ENCODE results near the gene LY6G6F. TPM values are rescaled to one million over a fixed set of nuclear protein-coding genes. Genes with fewer than 3 reads are reported as not detected.

The LY6G6F gene, protein sequence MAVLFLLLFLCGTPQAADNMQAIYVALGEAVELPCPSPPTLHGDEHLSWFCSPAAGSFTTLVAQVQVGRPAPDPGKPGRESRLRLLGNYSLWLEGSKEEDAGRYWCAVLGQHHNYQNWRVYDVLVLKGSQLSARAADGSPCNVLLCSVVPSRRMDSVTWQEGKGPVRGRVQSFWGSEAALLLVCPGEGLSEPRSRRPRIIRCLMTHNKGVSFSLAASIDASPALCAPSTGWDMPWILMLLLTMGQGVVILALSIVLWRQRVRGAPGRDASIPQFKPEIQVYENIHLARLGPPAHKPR
- not detected in 2 replicates for total RNA-seq

DNA sequence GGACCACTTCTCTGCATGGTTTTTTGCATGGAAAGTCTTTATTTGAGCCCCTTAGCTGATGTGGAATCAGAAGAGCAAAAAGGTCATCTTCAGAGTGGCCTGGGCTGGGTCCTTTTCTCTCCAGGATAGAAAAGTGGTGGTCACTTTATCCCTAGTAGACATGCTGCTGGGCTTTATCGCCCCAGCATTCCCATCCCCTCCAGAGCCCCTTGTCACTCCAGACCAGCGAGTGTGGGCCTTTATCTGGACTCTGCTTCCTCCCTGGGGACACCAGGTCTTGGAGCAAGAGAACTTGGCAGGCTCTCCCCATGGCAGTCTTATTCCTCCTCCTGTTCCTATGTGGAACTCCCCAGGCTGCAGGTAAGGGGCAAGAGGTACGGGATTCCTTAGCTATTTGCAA lies at the start of gene LY6G6F:
TSS of gene LY6G6F (plus strand) at position 268 of the 400 bp plus-strand sequence. CDS start at position 309, 41 bp downstream.
- DNase-seq (ENCODE audit: low read depth, low spot score), result no peak

DNA sequence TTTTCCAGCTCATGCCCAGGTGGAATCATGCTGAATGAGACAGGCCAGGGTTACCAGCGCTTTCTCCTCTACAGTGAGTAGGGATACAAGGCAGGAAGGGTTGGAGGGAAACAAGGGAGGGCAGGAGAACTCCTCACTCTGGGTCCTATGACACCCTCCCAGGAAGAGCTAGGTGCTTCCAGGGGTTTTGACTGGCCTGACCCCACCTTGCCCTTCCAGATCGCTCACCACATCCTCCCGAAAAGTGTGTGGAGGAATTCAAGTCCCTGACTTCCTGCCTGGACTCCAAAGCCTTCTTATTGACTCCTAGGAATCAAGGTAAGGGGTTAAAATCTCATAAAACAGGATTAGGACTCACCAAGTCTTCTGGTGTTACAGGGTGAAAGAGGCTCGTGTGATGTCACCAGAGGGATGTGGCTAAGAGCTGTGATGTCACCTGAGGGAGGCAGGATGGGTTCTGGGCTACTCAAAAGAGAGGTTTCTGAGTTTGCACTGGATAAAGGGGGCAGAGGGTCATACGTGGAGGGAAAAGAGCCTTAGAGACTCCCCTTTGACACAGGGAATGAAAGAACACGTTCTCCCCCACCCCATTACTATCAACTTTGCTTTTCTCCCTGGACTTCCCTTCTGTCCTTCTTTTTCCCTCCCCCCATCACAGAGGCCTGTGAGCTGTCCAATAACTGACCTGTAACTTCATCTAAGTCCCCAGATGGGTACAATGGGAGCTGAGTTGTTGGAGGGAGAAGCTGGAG lies 49.1 kb upstream of the LY6G6F start:
- DNase-seq (ENCODE audit: low read depth, low spot score), result no peak

DNA sequence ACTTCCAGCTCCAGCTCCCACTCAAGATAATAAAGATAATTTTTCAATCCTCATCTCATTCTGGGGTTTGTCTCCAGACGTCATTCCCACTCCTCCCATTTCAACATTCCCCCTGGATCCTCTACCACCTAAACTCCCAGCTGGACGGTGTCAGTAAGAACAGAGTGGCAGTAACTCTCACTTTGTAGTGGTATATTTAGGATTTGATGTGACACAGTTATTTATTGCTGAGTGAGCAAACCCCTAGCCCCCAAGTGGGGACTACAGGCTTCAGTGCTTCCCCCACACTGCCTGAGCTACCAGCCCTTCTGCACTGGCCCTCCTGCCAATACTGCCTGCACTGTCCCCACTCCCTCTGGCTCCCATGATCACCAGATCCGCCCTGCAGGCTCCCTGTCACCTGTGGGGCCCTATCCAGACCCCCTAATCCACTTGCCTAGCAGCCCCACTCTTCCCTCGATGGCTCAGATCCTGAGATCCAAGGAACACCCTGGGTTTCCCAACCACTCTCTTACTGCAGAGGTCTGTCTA lies 48.4 kb upstream of the LY6G6F start:
- DNase-seq (ENCODE audit: low read depth, low spot score), result no peak

DNA sequence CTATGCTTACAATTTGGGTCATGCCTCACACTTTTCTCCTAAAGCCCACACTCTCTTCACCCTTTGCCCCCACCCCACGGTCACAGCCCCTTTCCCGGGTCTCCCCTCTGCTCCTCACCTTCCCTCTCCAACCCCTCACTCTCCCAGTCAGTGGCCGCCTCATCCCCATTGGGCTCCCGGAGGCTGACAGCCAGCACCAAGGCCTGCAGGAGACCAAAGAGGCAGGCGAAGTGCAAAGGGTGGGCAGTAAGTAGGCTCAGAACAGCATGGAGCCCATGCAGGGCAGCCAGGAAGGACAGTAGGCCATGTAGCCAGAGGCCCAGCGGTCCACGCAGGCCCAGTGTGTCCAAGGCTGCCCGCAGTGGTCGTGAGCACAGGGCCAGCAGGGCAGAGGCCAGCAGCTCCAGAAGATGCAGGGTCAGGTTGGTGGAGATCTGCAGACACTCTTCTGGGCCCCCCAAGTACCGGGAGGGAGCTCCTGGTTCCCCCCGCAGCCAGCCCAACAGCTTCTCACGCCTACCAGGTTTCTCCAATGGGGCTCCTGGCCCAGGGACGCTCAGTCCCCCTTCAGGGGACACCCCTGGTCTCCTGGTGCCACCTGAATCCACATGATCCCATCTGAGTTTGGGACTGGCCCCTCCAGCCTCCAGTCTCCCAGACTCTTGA lies 47.5 kb upstream of the LY6G6F start:
- no peak for DNase-seq (ENCODE audit: low read depth, low spot score)

DNA sequence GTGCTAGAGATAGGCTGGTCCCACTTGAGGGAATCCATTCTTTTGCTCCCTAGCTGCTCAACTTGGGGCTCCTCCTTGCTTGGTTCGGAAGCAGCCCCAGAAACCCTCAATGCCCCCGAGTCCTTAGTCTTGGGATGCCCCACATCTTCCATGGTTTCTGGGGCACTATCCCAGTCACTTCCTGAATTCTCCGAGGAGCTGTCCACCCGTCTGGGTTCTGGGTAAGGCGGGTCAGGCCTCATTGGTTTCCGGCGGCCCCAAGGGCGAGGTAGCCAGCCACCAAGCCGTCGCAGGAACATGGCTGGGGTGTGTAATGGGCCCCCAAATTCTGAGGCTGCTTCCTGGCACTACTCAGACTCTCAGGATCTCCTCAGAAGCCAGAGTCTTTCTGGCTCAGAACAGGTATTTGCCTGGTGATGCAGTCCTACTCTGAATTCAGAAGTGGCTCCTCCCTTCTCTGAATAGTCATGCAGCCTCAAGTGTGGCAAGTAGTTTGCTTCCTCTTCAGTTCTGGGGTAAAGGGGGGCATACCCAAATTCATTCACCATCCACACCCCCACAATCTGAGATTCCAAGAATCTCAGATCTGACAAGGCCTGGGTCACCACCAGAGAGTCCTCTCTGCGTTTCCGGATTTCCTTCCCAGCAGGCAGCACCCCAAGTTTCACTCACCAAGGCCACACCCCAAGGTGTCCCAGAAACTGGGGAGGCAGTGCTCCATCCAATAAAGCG lies 46.9 kb upstream of the LY6G6F start:
- DNase-seq (ENCODE audit: low read depth, low spot score), result no peak

DNA sequence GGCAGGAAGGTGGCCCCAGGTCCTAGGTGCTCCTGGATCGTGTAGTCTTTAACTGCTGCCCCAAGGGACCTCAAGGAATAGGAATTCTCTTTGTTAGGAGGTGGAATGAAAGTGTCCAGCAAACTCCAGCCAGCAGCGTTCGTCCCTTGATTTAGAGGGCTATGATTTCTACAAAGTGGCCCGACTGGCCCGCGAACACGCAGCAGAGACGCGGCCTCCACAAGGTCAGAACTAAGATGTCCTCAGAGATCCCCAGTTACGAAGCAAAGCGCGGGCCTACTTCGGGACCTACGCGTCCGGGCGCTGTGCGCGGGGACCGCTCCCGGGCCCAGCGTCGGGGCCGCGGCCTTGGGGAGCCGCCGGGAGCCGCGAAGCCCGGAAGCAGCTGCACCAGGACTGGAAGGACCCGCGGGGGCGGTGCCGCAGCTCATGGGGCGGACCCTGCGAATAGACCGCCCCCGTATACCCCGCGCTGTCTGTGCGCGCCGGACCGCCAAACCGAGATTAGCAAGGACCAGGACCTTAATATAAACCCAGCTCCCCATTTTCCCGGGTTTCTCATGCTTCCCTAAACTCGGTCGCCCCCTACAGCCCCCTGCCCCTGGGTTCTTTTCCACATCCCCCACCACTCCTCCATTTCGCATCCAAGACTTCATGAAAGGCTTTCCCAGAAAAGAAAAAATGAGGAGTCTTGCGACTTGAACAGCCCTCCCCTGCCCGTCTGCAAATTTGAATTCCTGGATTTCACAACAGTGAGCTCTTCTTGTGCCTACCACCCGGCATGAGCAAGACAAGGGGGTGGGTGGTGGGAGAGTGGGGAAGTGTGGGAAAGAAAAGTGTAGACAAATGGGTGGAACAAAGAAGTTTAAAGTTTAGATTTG lies 46.0 kb upstream of the LY6G6F start, which contains the start of gene C6orf47:
TSS of gene C6orf47 (minus strand) at position 398 of the 881 bp plus-strand sequence. CDS start 831 bp downstream, outside the sequence.
- peak; percentile 47 for DNase-seq (ENCODE audit: low read depth, low spot score)

DNA sequence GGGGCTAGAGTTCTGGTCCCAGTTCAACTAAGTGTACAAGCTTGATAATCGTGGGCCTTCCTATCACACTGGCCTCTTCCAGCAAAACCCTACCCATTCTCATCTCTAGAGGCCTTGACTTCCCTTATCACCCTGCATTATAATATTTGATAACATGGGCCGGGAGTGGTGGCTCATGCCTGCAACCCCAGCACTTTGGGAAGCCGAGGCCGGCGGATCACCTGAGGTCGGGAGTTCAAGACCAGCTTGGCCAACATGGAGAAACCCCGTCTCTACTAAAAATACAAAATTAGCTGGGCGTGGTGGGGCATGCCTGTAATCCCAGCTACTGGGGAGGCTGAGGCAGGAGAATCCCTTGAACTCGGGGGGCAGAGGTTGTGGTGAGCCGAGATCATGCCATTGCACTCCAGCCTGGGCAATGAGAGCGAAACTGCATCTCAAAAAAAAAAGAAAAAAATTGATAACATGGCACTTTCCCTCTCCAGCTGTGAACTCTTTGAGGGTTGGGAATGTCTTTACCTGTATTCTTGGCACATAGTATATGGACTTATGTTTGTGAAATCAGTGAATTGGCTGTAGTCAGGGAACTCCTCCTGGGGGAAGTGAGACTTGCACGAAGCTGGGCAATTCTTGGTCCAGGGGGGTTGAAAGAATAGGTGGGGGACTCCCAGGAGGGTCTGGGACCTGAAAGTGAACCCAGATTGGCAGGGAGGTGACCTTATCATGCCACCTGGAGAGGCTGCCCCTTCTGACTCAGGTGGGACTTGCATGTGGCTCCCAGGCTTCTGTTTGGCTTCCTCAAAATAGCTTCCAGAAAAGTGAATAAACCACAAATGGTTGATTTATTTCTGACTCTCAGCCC lies 45.2 kb upstream of the LY6G6F start:
- no peak for DNase-seq (ENCODE audit: low read depth, low spot score)

DNA sequence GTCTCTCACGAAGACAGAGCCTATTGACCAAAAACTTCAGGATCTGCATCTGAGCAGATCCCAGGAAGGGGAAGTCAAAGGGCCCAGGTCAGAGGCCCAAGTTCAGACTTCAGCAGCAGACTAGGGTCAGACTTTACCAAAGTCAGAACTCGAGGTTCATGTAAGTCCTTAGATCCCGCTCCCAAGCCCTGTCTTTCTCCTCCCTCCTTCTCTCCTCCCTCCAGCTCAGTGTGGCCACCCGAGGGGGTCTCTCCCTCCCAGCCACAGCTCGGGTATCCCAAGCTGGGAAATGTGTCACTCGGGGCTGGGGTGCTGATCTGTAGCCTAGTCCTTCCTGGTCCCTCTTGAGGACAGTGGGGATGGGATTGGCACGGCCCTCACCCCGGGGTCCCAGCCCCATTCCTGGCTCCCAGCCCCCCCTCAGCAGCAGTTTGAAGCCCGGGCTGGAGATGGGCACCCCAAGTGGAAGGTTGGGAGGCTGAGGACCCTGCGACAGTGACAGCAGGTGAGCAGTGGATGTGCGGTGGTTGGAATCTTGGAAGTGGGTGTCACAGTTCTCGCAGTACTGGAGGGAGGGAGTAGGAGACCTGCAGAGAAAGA lies 44.4 kb upstream of the LY6G6F start:
- DNase-seq (ENCODE audit: low read depth, low spot score), result no peak

DNA sequence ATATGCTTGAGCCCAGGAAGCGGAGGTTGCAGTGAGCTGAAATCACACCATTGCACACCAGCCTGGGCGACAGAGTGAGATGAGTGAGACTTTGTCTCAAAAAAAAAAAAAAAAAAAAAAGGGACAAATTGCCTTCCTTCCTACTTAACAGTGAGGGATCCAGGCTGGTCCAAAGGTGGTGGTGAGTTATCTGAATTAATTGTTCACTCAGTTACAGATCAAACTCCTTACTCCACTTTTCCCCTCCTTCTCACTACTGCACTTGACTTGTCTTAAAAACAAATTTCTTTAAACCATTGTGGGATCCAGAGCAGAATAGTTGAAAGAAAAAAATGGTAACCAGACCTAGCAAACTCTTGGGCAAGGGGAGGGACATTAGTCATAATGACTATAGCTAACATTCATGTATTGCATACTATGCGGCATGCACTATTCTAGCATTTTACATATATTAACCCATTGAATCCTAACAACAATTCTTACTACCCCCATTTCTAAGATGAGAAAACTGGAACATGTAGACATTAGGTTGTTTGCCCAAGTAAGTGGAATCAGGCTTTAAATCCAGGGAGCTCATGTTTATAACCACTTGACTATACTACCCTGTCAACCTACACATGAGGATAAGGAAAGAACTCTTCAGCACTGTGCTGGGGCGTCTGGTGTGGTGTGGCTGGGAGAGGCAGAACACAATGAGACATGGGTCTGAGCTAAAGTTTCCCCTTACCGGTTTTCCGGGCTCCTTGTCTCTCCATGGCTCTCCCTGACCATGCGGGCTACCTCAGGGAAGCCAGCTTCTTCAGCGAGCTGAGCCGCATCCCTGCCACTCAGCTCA lies 43.3 kb upstream of the LY6G6F start:
- DNase-seq (ENCODE audit: low read depth, low spot score), result no peak

DNA sequence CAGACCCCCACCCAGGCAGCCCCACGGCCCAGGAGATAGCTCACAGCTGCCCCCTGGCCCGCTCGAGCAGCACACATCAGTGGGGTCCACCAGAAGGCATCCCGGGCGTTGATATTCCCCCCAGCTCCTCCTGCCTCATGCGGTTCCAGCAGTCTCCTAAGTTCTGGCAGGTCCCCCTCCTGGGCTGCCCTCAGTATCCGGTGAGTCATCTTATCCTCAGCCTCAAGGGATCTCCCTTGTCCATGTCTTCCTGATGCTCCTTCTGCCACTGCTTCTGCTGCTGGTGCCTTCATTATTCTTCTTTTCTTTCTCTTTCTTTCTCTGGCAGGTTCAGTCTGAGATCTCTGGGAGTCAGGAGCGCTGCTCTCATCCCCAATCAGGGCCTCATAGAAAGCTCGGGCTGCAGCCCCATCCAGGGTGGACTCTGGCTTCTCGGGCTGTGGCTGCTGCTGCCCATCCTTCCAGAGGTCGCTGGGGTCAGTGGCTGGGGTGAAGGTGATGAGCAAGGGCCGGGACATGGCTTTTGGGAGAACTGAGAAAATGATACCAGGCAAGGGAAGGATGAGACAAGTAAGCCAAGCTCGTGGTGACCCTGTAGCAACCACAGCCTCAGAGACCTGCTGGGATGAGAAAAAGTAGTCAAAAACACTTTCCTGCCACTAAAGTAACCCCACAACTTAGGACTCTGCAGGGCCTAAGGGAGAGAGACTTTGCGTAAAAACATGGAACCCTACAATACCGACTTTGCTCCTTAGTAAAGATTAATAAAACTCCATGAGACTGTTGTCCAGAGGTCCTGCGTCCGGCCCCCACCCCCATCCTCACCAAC lies 42.5 kb upstream of the LY6G6F start:
- DNase-seq (ENCODE audit: low read depth, low spot score), result peak; percentile 44

DNA sequence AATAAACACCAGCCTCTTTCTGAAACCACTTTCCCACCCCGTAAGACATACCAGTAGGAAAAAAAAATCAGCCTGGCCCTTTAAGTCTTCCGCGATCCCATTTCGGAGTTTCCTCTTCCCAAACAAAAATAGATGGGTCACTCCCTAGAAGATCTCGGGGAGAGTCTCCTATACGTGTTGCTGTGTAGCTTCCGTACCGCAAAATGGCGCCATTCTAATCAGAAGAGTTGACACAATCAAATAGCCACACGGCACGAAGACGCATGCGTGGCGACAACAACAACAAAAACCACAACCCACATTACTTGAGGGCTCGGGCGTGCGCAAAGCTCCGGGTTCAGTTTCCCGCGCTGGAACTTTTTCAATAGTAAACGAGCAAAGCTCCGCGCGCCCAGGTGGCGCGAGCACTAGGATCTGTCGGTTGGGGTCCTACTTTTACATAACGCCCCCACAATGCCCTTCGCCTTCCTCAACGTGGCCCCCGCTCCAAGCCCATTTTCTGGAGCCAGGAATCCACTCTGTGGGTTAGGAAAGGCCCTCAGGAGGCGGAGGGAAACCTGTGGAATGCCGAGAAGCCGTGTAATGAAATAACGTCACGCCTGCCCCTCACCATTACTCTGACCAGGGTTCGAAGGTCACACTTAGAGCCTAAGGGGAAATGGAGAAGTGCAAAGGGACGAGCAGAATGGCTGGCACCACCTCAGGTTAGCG lies 41.7 kb upstream of the LY6G6F start, which contains the start of gene GPANK1:
TSS of gene GPANK1 (minus strand) at position 208 of the 711 bp plus-strand sequence. CDS start 519 bp downstream, outside the sequence.
- peak; percentile 86 for DNase-seq (ENCODE audit: low read depth, low spot score)

DNA sequence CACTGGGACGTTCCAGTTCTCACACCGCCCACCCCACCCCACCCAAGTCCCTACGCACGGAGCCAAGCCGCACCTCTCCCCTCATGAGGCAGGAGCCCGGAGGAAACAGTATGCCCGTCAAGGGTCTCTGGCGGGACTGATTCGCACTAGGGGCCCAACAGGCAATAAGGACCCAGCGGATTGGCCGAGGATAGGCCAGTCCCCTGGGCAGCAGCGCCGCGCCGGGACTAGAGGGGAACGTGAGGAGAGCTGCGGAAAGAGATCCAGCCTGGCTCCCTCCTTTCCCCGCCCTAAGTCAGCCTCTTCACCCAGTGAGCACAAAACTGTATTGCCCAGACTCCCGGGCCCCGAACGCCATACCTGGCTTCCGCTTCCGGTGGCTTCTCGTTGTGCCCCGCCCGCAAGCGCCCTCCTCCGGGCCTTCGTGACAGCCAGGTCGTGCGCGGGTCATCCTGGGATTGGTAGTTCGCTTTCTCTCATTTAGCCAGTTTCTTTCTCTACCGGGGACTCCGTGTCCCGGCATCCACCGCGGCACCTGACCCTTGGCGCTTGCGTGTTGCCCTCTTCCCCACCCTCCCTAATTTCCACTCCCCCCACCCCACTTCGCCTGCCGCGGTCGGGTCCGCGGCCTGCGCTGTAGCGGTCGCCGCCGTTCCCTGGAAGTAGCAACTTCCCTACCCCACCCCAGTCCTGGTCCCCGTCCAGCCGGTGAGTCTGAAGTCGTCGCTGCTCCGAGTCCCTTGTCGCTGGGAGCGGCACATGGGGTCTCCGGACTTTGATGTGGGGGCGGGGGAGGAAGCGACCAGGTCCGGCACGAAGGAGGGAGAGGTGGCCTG lies 40.9 kb upstream of the LY6G6F start, which contains the start of gene CSNK2B:
TSS of gene CSNK2B (plus strand) at position 580 of the 836 bp plus-strand sequence. CDS start 752 bp downstream, outside the sequence.
- DNase-seq (ENCODE audit: low read depth, low spot score), result peak; percentile 86

DNA sequence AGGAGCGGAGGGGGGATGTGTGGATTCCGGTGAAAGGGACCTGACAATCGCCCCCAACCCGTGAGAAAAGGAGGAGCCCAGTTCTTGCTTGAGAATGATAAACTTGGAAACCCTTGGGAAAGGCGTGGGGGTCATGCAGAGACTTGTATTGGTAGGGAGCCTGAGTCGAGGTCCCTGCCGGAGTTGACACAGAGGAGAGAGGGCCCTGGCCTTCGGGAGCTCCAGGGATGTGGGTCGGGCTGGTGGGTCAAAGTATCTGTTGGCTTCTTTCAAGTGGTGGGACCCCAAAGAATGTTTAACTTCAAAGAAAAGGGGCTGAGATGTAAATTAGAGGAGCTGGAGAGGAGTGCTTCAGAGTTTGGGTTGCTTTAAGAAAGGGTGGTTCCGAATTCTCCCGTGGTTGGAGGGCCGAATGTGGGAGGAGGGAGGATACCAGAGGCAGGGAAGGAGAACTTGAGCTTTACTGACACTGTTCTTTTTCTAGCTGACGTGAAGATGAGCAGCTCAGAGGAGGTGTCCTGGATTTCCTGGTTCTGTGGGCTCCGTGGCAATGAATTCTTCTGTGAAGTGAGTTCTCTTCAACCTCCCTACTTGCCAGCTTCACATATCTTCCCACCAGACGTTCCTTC lies 40.2 kb upstream of the LY6G6F start:
- DNase-seq (ENCODE audit: low read depth, low spot score), result no peak

DNA sequence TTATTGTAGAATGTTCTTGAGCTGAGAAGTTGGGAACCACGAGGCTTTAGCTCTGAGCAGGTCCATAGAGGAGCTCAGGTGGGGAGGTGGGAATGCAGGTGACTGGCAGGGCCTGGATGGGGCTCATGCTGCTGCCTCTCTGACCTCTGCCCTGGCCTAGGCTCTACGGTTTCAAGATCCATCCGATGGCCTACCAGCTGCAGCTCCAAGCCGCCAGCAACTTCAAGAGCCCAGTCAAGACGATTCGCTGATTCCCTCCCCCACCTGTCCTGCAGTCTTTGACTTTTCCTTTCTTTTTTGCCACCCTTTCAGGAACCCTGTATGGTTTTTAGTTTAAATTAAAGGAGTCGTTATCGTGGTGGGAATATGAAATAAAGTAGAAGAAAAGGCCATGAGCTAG lies 37.0 kb upstream of the LY6G6F start, which contains the start of gene LY6G5B:
TSS of gene LY6G5B (plus strand) at position 301 of the 400 bp plus-strand sequence. CDS start 975 bp downstream, outside the sequence.
- no peak for DNase-seq (ENCODE audit: low read depth, low spot score)
